HG03066 (cell line): ENCODE results near the gene CSHL1.
"Not testable (repeated sequence)": the region's sequence is repeated elsewhere in the genome, so short reads cannot be mapped to it uniquely, and the experiment has no call there.

ENCODE experiments used
- ATAC-seq: cut with Tn5 transposase; IDR thresholded peaks from one replicate; pipeline ENCODE4 v1.9.1; 2021; ENCODE audit warnings: low read depth; ENCODE audit not compliant: unreplicated experiment

CSHL1 gene

GRCh38 chr17:63920050-63920449, 9.0 kb upstream of the CSHL1 start:
- not testable (repeated sequence) for ATAC-seq

GRCh38 chr17:63919311-63919723, 8.3 kb upstream of the CSHL1 start:
- no peak for ATAC-seq

GRCh38 chr17:63918789-63919305, 7.8 kb upstream of the CSHL1 start, which contains the start of gene GH1:
Gene GH1, minus strand, starts transcription at chr17:63918839. Its CDS starts 63 bp downstream, at chr17:63918776.
- not testable (repeated sequence) for ATAC-seq

- no peak for ATAC-seq
Observed at GRCh38 chr17:63918305-63918704, 7.2 kb upstream of the CSHL1 start.

GRCh38 chr17:63917646-63918045, 6.6 kb upstream of the CSHL1 start:
- no peak for ATAC-seq

- ATAC-seq = not testable (repeated sequence)
Observed at GRCh38 chr17:63917206-63917605, 6.1 kb upstream of the CSHL1 start.

- ATAC-seq = no peak
Observed at GRCh38 chr17:63916566-63917185, 5.6 kb upstream of the CSHL1 start.

GRCh38 chr17:63915753-63916152, 4.7 kb upstream of the CSHL1 start:
- not testable (repeated sequence) for ATAC-seq

- ATAC-seq = no peak
Observed at GRCh38 chr17:63914471-63914870, 3.4 kb upstream of the CSHL1 start.

GRCh38 chr17:63911657-63912100, 621 bp upstream of the CSHL1 start:
- no peak for ATAC-seq

GRCh38 chr17:63910096-63910495, 962 bp downstream of the CSHL1 start:
- no peak for ATAC-seq

- ATAC-seq = not testable (repeated sequence)
Observed at GRCh38 chr17:63909586-63909985, 1.5 kb downstream of the CSHL1 start.

GRCh38 chr17:63907161-63907778, 3.8 kb downstream of the CSHL1 start:
- not testable (repeated sequence) for ATAC-seq

- not testable (repeated sequence) for ATAC-seq
Observed at GRCh38 chr17:63904796-63905195, 6.3 kb downstream of the CSHL1 start.

GRCh38 chr17:63903787-63904201, 7.3 kb downstream of the CSHL1 start:
- not testable (repeated sequence) for ATAC-seq

GRCh38 chr17:63901971-63902370, 9.1 kb downstream of the CSHL1 start:
- ATAC-seq = not testable (repeated sequence)

GRCh38 chr17:63898899-63899798, 11.9 kb downstream of the CSHL1 start:
- ATAC-seq = not testable (repeated sequence)

GRCh38 chr17:63896524-63897354, 14.3 kb downstream of the CSHL1 start, which contains the start of gene CSH1:
Gene CSH1, minus strand, starts transcription at chr17:63896574. Its CDS starts 63 bp downstream, at chr17:63896511.
- not testable (repeated sequence) for ATAC-seq

- ATAC-seq = not testable (repeated sequence)
Observed at GRCh38 chr17:63894821-63895220, 16.2 kb downstream of the CSHL1 start.

GRCh38 chr17:63894021-63894420, 17.0 kb downstream of the CSHL1 start:
- ATAC-seq = not testable (repeated sequence)
